ENCODE measurements around the gene DOK7.

The DOK7 gene

DNA sequence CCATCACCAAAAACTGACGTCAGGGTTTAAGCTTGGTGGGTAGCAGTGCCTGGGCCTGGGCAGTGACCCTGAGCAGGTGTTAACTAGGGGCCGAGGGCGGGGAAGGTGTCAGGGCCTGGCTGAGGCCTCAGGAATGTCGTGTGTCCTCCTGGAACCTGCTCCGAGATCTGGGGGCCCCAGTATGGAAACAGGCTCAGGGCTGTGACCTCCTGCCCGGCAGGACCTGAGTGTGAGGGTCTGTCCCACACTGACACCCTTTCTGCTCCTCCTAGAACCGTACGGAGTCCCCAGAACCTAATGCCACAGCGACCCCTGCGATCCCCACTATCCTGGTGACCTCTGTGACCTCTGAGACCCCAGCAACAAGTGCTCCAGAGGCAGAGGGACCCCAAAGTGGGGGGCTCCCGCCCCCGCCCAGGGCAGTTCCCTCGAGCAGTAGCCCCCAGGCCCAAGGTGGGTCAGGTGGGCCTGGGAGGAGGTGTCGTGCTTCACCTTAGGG is 20.6 kb upstream of the DOK7 start:
- DNase-seq: no peak

GRCh38 chr4:3442959-3443749 is 20.0 kb upstream of the DOK7 start:
- no peak overlapping the region for H2AFZ ChIP-seq (ENCODE audit: low read depth, low read length)
- no peaks in the 10 kb centered on the region for H3K9me3 ChIP-seq (ENCODE audit: insufficient read depth, low read length, severe bottlenecking)
- no peaks in the 10 kb centered on the region for H3K4me1 ChIP-seq (ENCODE audit: insufficient read depth, low read length)
- no peak overlapping the region for H3K4me2 ChIP-seq (ENCODE audit: insufficient read depth, low read length)
- no peaks in the 10 kb centered on the region for H3K27me3 ChIP-seq (ENCODE audit: insufficient read depth, low read length, poor library complexity)
- H3K79me2 ChIP-seq (ENCODE audit: insufficient read depth, low read length): no peaks in the 10 kb centered on the region
- peaks cover 6% of the 10 kb centered on the region; the same call in 1 of the 2 replicates for H4K20me1 ChIP-seq (ENCODE audit: insufficient read depth, low read length)
- no peaks in the 10 kb centered on the region for H3K36me3 ChIP-seq (ENCODE audit: insufficient read depth, low read length)
- no peak overlapping the region for H3K27ac ChIP-seq (ENCODE audit: low read length)
- H3K4me3 ChIP-seq (ENCODE audit: low read depth in 1 of 2, low read length in 2 of 2): no peak overlapping the region
- ATAC-seq (ENCODE audit: insufficient read depth, low read depth) (peak; percentile 88), DNase-seq (peak; percentile 60)
- TF ChIP-seq EZH2 (IDR thresholded peaks at IDR 0.05; ENCODE audit: borderline replicate concordance, low read depth, low read length, severe bottlenecking): no peak
- TF ChIP-seq, protein P1, sequence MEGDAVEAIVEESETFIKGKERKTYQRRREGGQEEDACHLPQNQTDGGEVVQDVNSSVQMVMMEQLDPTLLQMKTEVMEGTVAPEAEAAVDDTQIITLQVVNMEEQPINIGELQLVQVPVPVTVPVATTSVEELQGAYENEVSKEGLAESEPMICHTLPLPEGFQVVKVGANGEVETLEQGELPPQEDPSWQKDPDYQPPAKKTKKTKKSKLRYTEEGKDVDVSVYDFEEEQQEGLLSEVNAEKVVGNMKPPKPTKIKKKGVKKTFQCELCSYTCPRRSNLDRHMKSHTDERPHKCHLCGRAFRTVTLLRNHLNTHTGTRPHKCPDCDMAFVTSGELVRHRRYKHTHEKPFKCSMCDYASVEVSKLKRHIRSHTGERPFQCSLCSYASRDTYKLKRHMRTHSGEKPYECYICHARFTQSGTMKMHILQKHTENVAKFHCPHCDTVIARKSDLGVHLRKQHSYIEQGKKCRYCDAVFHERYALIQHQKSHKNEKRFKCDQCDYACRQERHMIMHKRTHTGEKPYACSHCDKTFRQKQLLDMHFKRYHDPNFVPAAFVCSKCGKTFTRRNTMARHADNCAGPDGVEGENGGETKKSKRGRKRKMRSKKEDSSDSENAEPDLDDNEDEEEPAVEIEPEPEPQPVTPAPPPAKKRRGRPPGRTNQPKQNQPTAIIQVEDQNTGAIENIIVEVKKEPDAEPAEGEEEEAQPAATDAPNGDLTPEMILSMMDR (IDR thresholded peaks at IDR 0.05; ENCODE audit: borderline replicate concordance, extremely low read depth, low read length, poor library complexity, severe bottlenecking): peak; percentile 97
- H3K9ac ChIP-seq (ENCODE audit: low read depth, low read length): no peak overlapping the region

More for the DNA sequence above, 20.6 kb upstream of the DOK7 start:
- H3K4me2 ChIP-seq (ENCODE audit: insufficient read depth, low read length): no peak overlapping the region
- no peaks in the 10 kb centered on the region for H3K36me3 ChIP-seq (ENCODE audit: insufficient read depth, low read length)
- no peak for ATAC-seq (ENCODE audit: insufficient read depth, low read depth)
- H3K4me3 ChIP-seq (ENCODE audit: low read depth in 1 of 2, low read length in 2 of 2): no peak overlapping the region
- no peaks in the 10 kb centered on the region for H3K9me3 ChIP-seq (ENCODE audit: insufficient read depth, low read length, severe bottlenecking)
- no peak overlapping the region for H3K27ac ChIP-seq (ENCODE audit: low read length)
- H3K79me2 ChIP-seq (ENCODE audit: insufficient read depth, low read length): no peaks in the 10 kb centered on the region
- TF ChIP-seq EZH2 (IDR thresholded peaks at IDR 0.05; ENCODE audit: borderline replicate concordance, low read depth, low read length, severe bottlenecking): no peak
- TF ChIP-seq, protein P1 (IDR thresholded peaks at IDR 0.05; ENCODE audit: borderline replicate concordance, extremely low read depth, low read length, poor library complexity, severe bottlenecking): no peak
- no peaks in the 10 kb centered on the region for H3K4me1 ChIP-seq (ENCODE audit: insufficient read depth, low read length)
- no peaks in the 10 kb centered on the region for H3K27me3 ChIP-seq (ENCODE audit: insufficient read depth, low read length, poor library complexity)
- H2AFZ ChIP-seq (ENCODE audit: low read depth, low read length): no peak overlapping the region
- H3K9ac ChIP-seq (ENCODE audit: low read depth, low read length): no peak overlapping the region
- peaks cover 9% of the 10 kb centered on the region for H4K20me1 ChIP-seq (ENCODE audit: insufficient read depth, low read length)

GRCh38 chr4:3443750-3444309 is 19.3 kb upstream of the DOK7 start:
- H4K20me1 ChIP-seq (ENCODE audit: insufficient read depth, low read length): peaks cover 6% of the 10 kb centered on the region; the same call in 1 of the 2 replicates
- no peak for DNase-seq
- H3K9ac ChIP-seq (ENCODE audit: low read depth, low read length): no peak overlapping the region
- H3K27me3 ChIP-seq (ENCODE audit: insufficient read depth, low read length, poor library complexity): no peaks in the 10 kb centered on the region
- TF ChIP-seq, protein P1 (IDR thresholded peaks at IDR 0.05; ENCODE audit: borderline replicate concordance, extremely low read depth, low read length, poor library complexity, severe bottlenecking): no peak
- TF ChIP-seq EZH2 (IDR thresholded peaks at IDR 0.05; ENCODE audit: borderline replicate concordance, low read depth, low read length, severe bottlenecking): no peak
- H2AFZ ChIP-seq (ENCODE audit: low read depth, low read length): no peak overlapping the region
- no peak overlapping the region for H3K4me2 ChIP-seq (ENCODE audit: insufficient read depth, low read length)
- H3K79me2 ChIP-seq (ENCODE audit: insufficient read depth, low read length): no peaks in the 10 kb centered on the region
- no peak overlapping the region for H3K4me3 ChIP-seq (ENCODE audit: low read depth in 1 of 2, low read length in 2 of 2)
- H3K27ac ChIP-seq (ENCODE audit: low read length): no peak overlapping the region
- H3K4me1 ChIP-seq (ENCODE audit: insufficient read depth, low read length): no peaks in the 10 kb centered on the region
- no peak for ATAC-seq (ENCODE audit: insufficient read depth, low read depth)
- no peaks in the 10 kb centered on the region for H3K9me3 ChIP-seq (ENCODE audit: insufficient read depth, low read length, severe bottlenecking)
- H3K36me3 ChIP-seq (ENCODE audit: insufficient read depth, low read length): no peaks in the 10 kb centered on the region
